ENCODE data around the gene CASP6.
"Not testable (repeated sequence)": the region's sequence is repeated elsewhere in the genome, so short reads cannot be mapped to it uniquely, and the experiment has no call there.

CASP6 gene

GRCh38 chr4:109684727-109685126 lies 18.5 kb downstream of the CASP6 start:
- no peaks in the 10 kb centered on the region; the same call in 1 of the 2 replicates for H3F3A ChIP-seq (ENCODE audit: insufficient read depth, low read length)
- H2AFZ ChIP-seq (ENCODE audit: low read length), result no peak overlapping the region
- no peaks in the 10 kb centered on the region for H3K9me2 ChIP-seq (replicated peaks; ENCODE audit: insufficient read depth, low read length)
- TF ChIP-seq CTCF (IDR thresholded peaks at IDR 0.05; ENCODE audit: low read length) (no peak), EZH2phosphoT487 (IDR thresholded peaks at IDR 0.05; ENCODE audit: low read length) (no peak), EZH2 (optimal IDR thresholded peaks at IDR 0.05; ENCODE audit: low read depth, low read length) (no peak)
- H3K4me2 ChIP-seq (ENCODE audit: low read depth, low read length), result no peak overlapping the region
- no peak overlapping the region for H3K27ac ChIP-seq (ENCODE audit: low read length)
- H3K4me3 ChIP-seq (ENCODE audit: low read length), result no peak overlapping the region
- no peak overlapping the region for H3K9ac ChIP-seq (ENCODE audit: low read length)
- H3K36me3 ChIP-seq (replicated peaks; ENCODE audit: insufficient read depth, low read length), result no peaks in the 10 kb centered on the region
- peaks cover 13% of the 10 kb centered on the region; the same call in 1 of the 2 replicates for H3K4me1 ChIP-seq (ENCODE audit: low read length)
- H3K27me3 ChIP-seq (replicated peaks; ENCODE audit: insufficient read depth, low read length), result no peaks in the 10 kb centered on the region
- H3K9me3 ChIP-seq (replicated peaks; ENCODE audit: insufficient read depth, low read length), result no peaks in the 10 kb centered on the region
- DNase-seq, result no peak
- H4K20me1 ChIP-seq (ENCODE audit: insufficient read depth, low read length), result no peaks in the 10 kb centered on the region
- no peaks in the 10 kb centered on the region for H3K79me2 ChIP-seq (ENCODE audit: low read length)

- Histone ChIP-seq H3K4me2 (ENCODE audit: low read depth, low read length) (no peak overlapping the region), H3K9me3 (replicated peaks; ENCODE audit: insufficient read depth, low read length) (no peaks in the 10 kb centered on the region), H3K36me3 (replicated peaks; ENCODE audit: insufficient read depth, low read length) (no peaks in the 10 kb centered on the region), H3K4me3 (ENCODE audit: low read length) (no peak overlapping the region), H3K9me2 (replicated peaks; ENCODE audit: insufficient read depth, low read length) (no peaks in the 10 kb centered on the region), H4K20me1 (ENCODE audit: insufficient read depth, low read length) (no peaks in the 10 kb centered on the region), H3K27ac (ENCODE audit: low read length) (no peak overlapping the region), H3K79me2 (ENCODE audit: low read length) (no peaks in the 10 kb centered on the region), H3F3A (ENCODE audit: insufficient read depth, low read length) (no peaks in the 10 kb centered on the region; the same call in 1 of the 2 replicates), H3K9ac (ENCODE audit: low read length) (no peak overlapping the region), H2AFZ (ENCODE audit: low read length) (no peak overlapping the region), H3K4me1 (ENCODE audit: low read length) (peaks cover 13% of the 10 kb centered on the region; the same call in 1 of the 2 replicates), H3K27me3 (replicated peaks; ENCODE audit: insufficient read depth, low read length) (no peaks in the 10 kb centered on the region)
- DNase-seq, result no peak
- TF ChIP-seq CTCF (IDR thresholded peaks at IDR 0.05; ENCODE audit: low read length) (no peak), EZH2phosphoT487 (IDR thresholded peaks at IDR 0.05; ENCODE audit: low read length) (no peak), EZH2 (optimal IDR thresholded peaks at IDR 0.05; ENCODE audit: low read depth, low read length) (no peak)
These were observed 19.5 kb downstream of the CASP6 start for GRCh38 chr4:109683621-109684253.

- Histone ChIP-seq H3K9ac (ENCODE audit: low read length) (no peak overlapping the region), H3K36me3 (replicated peaks; ENCODE audit: insufficient read depth, low read length) (no peaks in the 10 kb centered on the region), H3K9me3 (replicated peaks; ENCODE audit: insufficient read depth, low read length) (no peaks in the 10 kb centered on the region), H3K4me2 (ENCODE audit: low read depth, low read length) (no peak overlapping the region), H3K4me3 (ENCODE audit: low read length) (no peak overlapping the region), H3K27me3 (replicated peaks; ENCODE audit: insufficient read depth, low read length) (no peaks in the 10 kb centered on the region), H3K27ac (ENCODE audit: low read length) (no peak overlapping the region), H3K79me2 (ENCODE audit: low read length) (no peaks in the 10 kb centered on the region), H2AFZ (ENCODE audit: low read length) (no peak overlapping the region), H3K4me1 (ENCODE audit: low read length) (peaks cover 9% of the 10 kb centered on the region; the same call in 1 of the 2 replicates), H3F3A (ENCODE audit: insufficient read depth, low read length) (no peaks in the 10 kb centered on the region; the same call in 1 of the 2 replicates), H4K20me1 (ENCODE audit: insufficient read depth, low read length) (no peaks in the 10 kb centered on the region), H3K9me2 (replicated peaks; ENCODE audit: insufficient read depth, low read length) (no peaks in the 10 kb centered on the region)
- no peak for DNase-seq
- no peak for TF ChIP-seq CTCF (IDR thresholded peaks at IDR 0.05; ENCODE audit: low read length)
- TF ChIP-seq EZH2 (optimal IDR thresholded peaks at IDR 0.05; ENCODE audit: low read depth, low read length), result no peak
These were observed 20.4 kb downstream of the CASP6 start for GRCh38 chr4:109682875-109683274.

- H4K20me1 ChIP-seq (ENCODE audit: insufficient read depth, low read length); H3K27me3 ChIP-seq (replicated peaks; ENCODE audit: insufficient read depth, low read length); H3F3A ChIP-seq (ENCODE audit: insufficient read depth, low read length); H3K9me3 ChIP-seq (replicated peaks; ENCODE audit: insufficient read depth, low read length); H3K27ac ChIP-seq (ENCODE audit: low read length); H3K4me1 ChIP-seq (ENCODE audit: low read length); H3K9me2 ChIP-seq (replicated peaks; ENCODE audit: insufficient read depth, low read length); H3K9ac ChIP-seq (ENCODE audit: low read length); H3K4me2 ChIP-seq (ENCODE audit: low read depth, low read length); H3K36me3 ChIP-seq (replicated peaks; ENCODE audit: insufficient read depth, low read length); H3K79me2 ChIP-seq (ENCODE audit: low read length); H3K4me3 ChIP-seq (ENCODE audit: low read length); DNase-seq; H2AFZ ChIP-seq (ENCODE audit: low read length): not testable (repeated sequence)
These were observed 24.3 kb downstream of the CASP6 start for GRCh38 chr4:109678925-109679324.

GRCh38 chr4:109678472-109678871 lies 24.8 kb downstream of the CASP6 start:
- H3F3A ChIP-seq (ENCODE audit: insufficient read depth, low read length); H3K9me2 ChIP-seq (replicated peaks; ENCODE audit: insufficient read depth, low read length); DNase-seq; H3K27me3 ChIP-seq (replicated peaks; ENCODE audit: insufficient read depth, low read length); H2AFZ ChIP-seq (ENCODE audit: low read length); H3K79me2 ChIP-seq (ENCODE audit: low read length); H3K9me3 ChIP-seq (replicated peaks; ENCODE audit: insufficient read depth, low read length); H3K9ac ChIP-seq (ENCODE audit: low read length); H3K36me3 ChIP-seq (replicated peaks; ENCODE audit: insufficient read depth, low read length); H3K4me1 ChIP-seq (ENCODE audit: low read length); H3K27ac ChIP-seq (ENCODE audit: low read length); H4K20me1 ChIP-seq (ENCODE audit: insufficient read depth, low read length); H3K4me3 ChIP-seq (ENCODE audit: low read length); H3K4me2 ChIP-seq (ENCODE audit: low read depth, low read length): not testable (repeated sequence)
